Measurements from ENCODE around the gene HARS1. TPM values are rescaled to one million over a fixed set of nuclear protein-coding genes. Genes with fewer than 3 reads are reported as not detected.

HARS1 gene
- total RNA-seq, 1 donor from 2014 or later = 45.7 TPM

DNA sequence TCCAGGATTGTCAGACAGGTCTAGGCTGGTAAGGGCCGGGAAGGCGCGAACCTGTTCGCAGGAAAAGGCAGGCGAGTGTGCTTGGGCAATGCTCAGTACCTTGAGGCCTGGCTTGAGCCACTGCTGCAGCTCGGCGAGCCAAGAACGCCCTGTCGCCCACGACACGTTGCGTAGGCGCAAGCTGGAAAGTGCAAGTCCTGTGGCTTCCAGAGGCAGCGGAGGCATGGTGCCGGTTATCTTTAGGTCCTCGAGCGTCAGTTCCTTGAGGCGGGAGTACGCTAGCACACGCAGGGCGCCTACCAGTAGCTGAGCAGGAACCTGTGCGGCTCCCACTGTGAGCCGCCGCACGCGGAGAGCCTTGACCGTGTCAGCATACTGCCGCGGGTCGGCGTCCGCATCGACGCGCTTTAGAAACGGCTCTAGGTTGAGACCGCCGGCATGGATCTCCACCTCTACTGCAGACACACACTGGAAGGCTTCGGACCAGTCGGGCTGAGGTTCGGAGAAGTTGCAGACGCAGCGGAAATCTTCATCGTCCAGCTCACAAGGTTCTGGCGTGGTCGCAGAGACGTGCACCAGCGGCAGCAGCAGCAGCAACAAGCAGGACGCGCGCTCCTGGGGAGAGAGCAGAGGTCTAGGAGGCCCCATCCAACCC is 58.7 kb downstream of the HARS1 start:
- Histone ChIP-seq H3F3A (ENCODE audit: low read depth) (no peaks in the 10 kb centered on the region), H3K36me3 (no peaks in the 10 kb centered on the region), H4K20me1 (ENCODE audit: low read depth) (no peaks in the 10 kb centered on the region), H2AFZ (replicated peaks) (no peak overlapping the region), H3K9me3 (ENCODE audit: low read depth) (peaks cover 3% of the 10 kb centered on the region), H3K4me3 (no peak overlapping the region), H3K27me3 (no peaks in the 10 kb centered on the region), H3K4me1 (no peaks in the 10 kb centered on the region), H3K9ac (no peak overlapping the region), H3K27ac (no peak overlapping the region), H3K79me2 (ENCODE audit: low read depth) (no peaks in the 10 kb centered on the region), H3K4me2 (no peak overlapping the region)
- DNase-seq (ENCODE audit: low spot score) = no peak
- TF ChIP-seq, protein P1, sequence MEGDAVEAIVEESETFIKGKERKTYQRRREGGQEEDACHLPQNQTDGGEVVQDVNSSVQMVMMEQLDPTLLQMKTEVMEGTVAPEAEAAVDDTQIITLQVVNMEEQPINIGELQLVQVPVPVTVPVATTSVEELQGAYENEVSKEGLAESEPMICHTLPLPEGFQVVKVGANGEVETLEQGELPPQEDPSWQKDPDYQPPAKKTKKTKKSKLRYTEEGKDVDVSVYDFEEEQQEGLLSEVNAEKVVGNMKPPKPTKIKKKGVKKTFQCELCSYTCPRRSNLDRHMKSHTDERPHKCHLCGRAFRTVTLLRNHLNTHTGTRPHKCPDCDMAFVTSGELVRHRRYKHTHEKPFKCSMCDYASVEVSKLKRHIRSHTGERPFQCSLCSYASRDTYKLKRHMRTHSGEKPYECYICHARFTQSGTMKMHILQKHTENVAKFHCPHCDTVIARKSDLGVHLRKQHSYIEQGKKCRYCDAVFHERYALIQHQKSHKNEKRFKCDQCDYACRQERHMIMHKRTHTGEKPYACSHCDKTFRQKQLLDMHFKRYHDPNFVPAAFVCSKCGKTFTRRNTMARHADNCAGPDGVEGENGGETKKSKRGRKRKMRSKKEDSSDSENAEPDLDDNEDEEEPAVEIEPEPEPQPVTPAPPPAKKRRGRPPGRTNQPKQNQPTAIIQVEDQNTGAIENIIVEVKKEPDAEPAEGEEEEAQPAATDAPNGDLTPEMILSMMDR (IDR thresholded peaks at IDR 0.05) = no peak
- TF ChIP-seq EZH2phosphoT487 (IDR thresholded peaks at IDR 0.05) (no peak), EZH2 (IDR thresholded peaks at IDR 0.05) (no peak)
- H3K9me3 Mint-ChIP-seq = peaks cover 24% of the 10 kb centered on the region
- H3K27me3 Mint-ChIP-seq (ENCODE audit: insufficient read depth, low read depth) = peaks cover 7% of the 10 kb centered on the region
- H3K27ac Mint-ChIP-seq = no peak overlapping the region
- H3K4me1 Mint-ChIP-seq = no peaks in the 10 kb centered on the region
- H3K4me3 Mint-ChIP-seq = no peak overlapping the region
- H3K36me3 Mint-ChIP-seq = peaks cover 5% of the 10 kb centered on the region

DNA sequence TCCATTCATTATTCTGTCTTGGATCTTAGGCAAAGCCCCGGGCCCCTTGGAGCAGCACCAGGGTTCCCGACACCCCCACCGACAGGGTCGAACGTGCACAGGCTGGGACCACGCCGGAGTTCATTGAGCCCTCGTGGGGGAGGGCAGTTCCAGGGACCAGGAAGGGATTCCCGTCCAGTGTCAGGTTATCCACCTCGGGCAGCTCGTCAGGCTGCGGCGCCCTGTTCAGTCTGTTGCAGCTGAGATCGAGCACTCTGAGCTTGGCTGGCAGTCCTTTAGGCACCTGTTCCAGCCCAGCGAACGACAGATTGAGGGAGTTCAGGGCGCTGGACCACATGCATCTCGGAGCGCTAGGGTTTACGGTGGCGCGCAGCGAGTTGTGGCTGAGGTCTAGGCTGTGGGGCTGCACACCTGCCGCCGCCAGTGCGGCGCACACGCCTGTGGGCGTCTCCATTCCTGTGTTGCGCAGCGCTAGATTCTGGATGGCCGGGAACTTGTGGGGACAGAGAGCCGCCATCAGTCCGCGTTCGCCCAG is 59.3 kb downstream of the HARS1 start:
- Mint-ChIP-seq H3K9me3 (peaks cover 28% of the 10 kb centered on the region), H3K36me3 (peaks cover 5% of the 10 kb centered on the region), H3K4me3 (no peak overlapping the region), H3K27ac (no peak overlapping the region), H3K4me1 (no peaks in the 10 kb centered on the region), H3K27me3 (ENCODE audit: insufficient read depth, low read depth) (peaks cover 6% of the 10 kb centered on the region)
- H3K4me2 ChIP-seq = no peak overlapping the region
- no peak overlapping the region for H3K4me3 ChIP-seq
- no peaks in the 10 kb centered on the region for H3K79me2 ChIP-seq (ENCODE audit: low read depth)
- DNase-seq (ENCODE audit: low spot score) = no peak
- H3F3A ChIP-seq (ENCODE audit: low read depth) = no peaks in the 10 kb centered on the region
- TF ChIP-seq EZH2phosphoT487 (IDR thresholded peaks at IDR 0.05) (no peak), EZH2 (IDR thresholded peaks at IDR 0.05) (no peak)
- TF ChIP-seq, protein P1 (IDR thresholded peaks at IDR 0.05) = no peak
- no peaks in the 10 kb centered on the region for H3K36me3 ChIP-seq
- H4K20me1 ChIP-seq (ENCODE audit: low read depth) = no peaks in the 10 kb centered on the region
- H3K27me3 ChIP-seq = no peaks in the 10 kb centered on the region
- no peak overlapping the region for H2AFZ ChIP-seq (replicated peaks)
- peaks cover 9% of the 10 kb centered on the region for H3K9me3 ChIP-seq (ENCODE audit: low read depth)
- H3K4me1 ChIP-seq = no peaks in the 10 kb centered on the region
- H3K27ac ChIP-seq = no peak overlapping the region
- no peak overlapping the region for H3K9ac ChIP-seq

DNA sequence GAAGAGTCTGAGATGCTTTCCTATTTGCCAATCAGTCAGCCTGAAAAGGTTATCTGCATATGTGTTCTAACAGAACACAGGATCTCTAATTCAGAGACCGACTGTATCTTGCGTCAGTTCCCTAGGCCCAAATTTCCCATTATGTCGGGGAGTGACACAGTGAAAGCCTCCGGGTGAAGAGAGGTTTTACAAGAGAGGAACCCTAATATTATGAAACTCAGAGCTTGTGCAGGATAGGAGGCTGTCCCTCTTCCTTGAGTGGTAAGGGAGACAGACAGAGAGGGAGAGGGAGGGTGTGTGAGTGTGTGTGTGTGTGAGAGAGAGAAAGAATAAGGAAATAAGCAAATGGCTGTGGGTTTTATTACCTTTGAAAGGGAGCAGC is 60.1 kb downstream of the HARS1 start:
- Histone ChIP-seq H3K27me3 (no peaks in the 10 kb centered on the region), H3K36me3 (no peaks in the 10 kb centered on the region), H3K4me1 (no peaks in the 10 kb centered on the region), H3K4me2 (no peak overlapping the region), H3K9me3 (ENCODE audit: low read depth) (peaks cover 13% of the 10 kb centered on the region), H4K20me1 (ENCODE audit: low read depth) (no peaks in the 10 kb centered on the region), H3K79me2 (ENCODE audit: low read depth) (no peaks in the 10 kb centered on the region), H3K27ac (no peak overlapping the region), H3K4me3 (no peak overlapping the region), H3F3A (ENCODE audit: low read depth) (no peaks in the 10 kb centered on the region), H3K9ac (no peak overlapping the region), H2AFZ (replicated peaks) (no peak overlapping the region)
- no peak for DNase-seq (ENCODE audit: low spot score)
- H3K4me1 Mint-ChIP-seq = no peaks in the 10 kb centered on the region
- H3K27ac Mint-ChIP-seq = peak overlapping the region; percentile 16
- H3K36me3 Mint-ChIP-seq = peaks cover 5% of the 10 kb centered on the region
- TF ChIP-seq EZH2phosphoT487 (IDR thresholded peaks at IDR 0.05) (no peak), EZH2 (IDR thresholded peaks at IDR 0.05) (no peak)
- TF ChIP-seq, protein P1 (IDR thresholded peaks at IDR 0.05) = no peak
- peaks cover 30% of the 10 kb centered on the region for H3K9me3 Mint-ChIP-seq
- peaks cover 5% of the 10 kb centered on the region for H3K27me3 Mint-ChIP-seq (ENCODE audit: insufficient read depth, low read depth)
- no peak overlapping the region for H3K4me3 Mint-ChIP-seq

All from neural progenitor cell (in vitro differentiated cells).